Omental fat pad (tissue), 4 donors: ENCODE data around the gene FGF5. TPM values are rescaled to one million over a fixed set of nuclear protein-coding genes. Genes with fewer than 3 reads are reported as not detected.
A peak's percentile ranks its signal among the peaks of the same experiment; 100 is the strongest.
"Not testable (repeated sequence)": the region's sequence is repeated elsewhere in the genome, so short reads cannot be mapped to it uniquely, and the experiment has no call there.

Source experiments
- ATAC-seq: fragments of 150-250 bp; one replicate; pipeline ENCODE4 v1.9.1; 2016; ENCODE audit warnings: mild to moderate bottlenecking, moderate library complexity; ENCODE audit not compliant: low FRiP score
- DNase-seq: peaks from one replicate; pipeline ENCODE4 v3.0.0-alpha.2; 2019; ENCODE audit warnings: low spot score
- total RNA-seq, 4 donors: library from RNA; depleted of rRNA; stranded (reverse); fragments of >200 nt; gene quantifications; one replicate each; pipeline ENCODE4 v1.1.0, GENCODE V29; 2016
- TF ChIP-seq, protein P1 (sequence below), 3 donors: fragments of 450-650 bp; IDR thresholded peaks; one replicate each; pipeline ENCODE4 v1.5.1; 2016 to 2017; ENCODE audit warnings: antibody characterized with exemption in 3 of 3, mild to moderate bottlenecking in 3 of 3, moderate library complexity in 2 of 3

FGF5 gene
- total RNA-seq, 4 donors from 2014 or later, result 0.09 TPM; not detected in 3

- no peak for DNase-seq
- ATAC-seq, result no peak
- TF ChIP-seq, protein P1, sequence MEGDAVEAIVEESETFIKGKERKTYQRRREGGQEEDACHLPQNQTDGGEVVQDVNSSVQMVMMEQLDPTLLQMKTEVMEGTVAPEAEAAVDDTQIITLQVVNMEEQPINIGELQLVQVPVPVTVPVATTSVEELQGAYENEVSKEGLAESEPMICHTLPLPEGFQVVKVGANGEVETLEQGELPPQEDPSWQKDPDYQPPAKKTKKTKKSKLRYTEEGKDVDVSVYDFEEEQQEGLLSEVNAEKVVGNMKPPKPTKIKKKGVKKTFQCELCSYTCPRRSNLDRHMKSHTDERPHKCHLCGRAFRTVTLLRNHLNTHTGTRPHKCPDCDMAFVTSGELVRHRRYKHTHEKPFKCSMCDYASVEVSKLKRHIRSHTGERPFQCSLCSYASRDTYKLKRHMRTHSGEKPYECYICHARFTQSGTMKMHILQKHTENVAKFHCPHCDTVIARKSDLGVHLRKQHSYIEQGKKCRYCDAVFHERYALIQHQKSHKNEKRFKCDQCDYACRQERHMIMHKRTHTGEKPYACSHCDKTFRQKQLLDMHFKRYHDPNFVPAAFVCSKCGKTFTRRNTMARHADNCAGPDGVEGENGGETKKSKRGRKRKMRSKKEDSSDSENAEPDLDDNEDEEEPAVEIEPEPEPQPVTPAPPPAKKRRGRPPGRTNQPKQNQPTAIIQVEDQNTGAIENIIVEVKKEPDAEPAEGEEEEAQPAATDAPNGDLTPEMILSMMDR (IDR thresholded peaks at IDR 0.05), result no peak
Measured at GRCh38 chr4:80313627-80314026, 47.2 kb downstream of the FGF5 start.

DNA sequence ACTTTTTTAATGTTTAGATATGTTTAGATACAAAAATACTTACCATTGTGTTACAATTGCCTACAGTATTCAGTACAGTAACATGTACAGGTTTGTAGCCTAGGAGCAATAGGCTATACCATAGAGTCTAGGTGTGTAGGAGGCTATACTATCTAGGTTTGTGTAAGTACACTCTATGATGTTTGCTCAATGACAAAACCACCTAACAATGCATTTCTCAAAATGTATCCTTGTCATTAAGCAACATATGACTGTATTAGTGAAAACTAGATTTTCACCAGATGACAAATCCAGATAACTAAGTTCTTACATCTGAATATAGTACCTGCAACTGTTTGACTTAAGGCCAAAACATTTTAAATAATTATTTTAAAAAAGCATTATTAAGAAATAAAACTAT lies 49.4 kb downstream of the FGF5 start:
- not testable (repeated sequence) for DNase-seq, ATAC-seq

- no peak for ATAC-seq
- TF ChIP-seq, protein P1 (IDR thresholded peaks at IDR 0.05), result no peak
- DNase-seq, result no peak
Measured at GRCh38 chr4:80321341-80321740, 54.9 kb downstream of the FGF5 start.

DNA sequence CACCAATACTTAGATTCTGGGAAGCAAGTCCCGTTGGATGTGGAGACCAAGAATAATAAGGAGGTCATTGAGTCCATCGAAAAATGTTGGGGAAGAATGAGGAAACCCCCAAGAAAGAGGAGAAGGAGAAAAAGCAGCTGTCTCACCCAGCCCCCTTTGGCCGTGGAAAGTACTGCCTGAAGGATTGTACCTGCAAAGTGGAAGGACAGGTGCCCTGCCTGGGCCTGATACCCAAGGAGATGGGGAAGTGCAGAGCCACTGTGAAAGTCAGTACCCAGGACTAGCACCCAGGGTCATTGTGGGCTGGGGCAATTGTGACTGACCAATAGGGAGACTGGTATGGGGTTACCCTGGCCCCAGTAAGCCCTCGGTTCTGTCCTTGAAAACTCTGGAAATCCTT lies 55.3 kb downstream of the FGF5 start:
- no peak for ATAC-seq

GRCh38 chr4:80322716-80323115 lies 56.3 kb downstream of the FGF5 start:
- DNase-seq (no peak), ATAC-seq (peak; percentile 75)
- TF ChIP-seq, protein P1 (IDR thresholded peaks at IDR 0.05), result no peak

More for the DNA sequence above, 55.3 kb downstream of the FGF5 start:
- no peak for DNase-seq
- TF ChIP-seq, protein P1 (IDR thresholded peaks at IDR 0.05), result no peak

DNA sequence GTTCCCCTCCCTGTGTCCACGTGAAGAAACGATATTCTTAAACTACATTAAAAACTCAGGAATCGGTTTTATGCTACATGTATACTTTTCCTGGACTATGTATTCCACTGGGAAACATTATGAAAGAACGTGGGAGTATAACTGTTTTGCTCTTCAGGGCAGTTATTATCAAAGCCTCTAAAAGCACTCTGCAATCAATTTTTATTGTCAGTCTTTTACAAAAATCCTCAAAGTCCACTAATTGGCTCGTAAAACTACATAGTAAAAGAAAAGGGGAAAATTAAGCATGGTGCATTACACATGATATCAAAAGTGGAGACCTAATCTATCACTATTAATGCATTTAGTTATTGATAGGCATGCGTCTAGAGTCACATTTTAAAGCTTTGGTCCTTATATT lies 57.7 kb downstream of the FGF5 start:
- ATAC-seq (no peak), DNase-seq (no peak)
- TF ChIP-seq, protein P1 (IDR thresholded peaks at IDR 0.05), result no peak

GRCh38 chr4:80331693-80332092 lies 65.2 kb downstream of the FGF5 start:
- ATAC-seq (no peak), DNase-seq (no peak)
- TF ChIP-seq, protein P1 (IDR thresholded peaks at IDR 0.05), result no peak

GRCh38 chr4:80333121-80333520 lies 66.7 kb downstream of the FGF5 start:
- TF ChIP-seq, protein P1 (IDR thresholded peaks at IDR 0.05), result no peak
- DNase-seq (no peak), ATAC-seq (no peak)
